ENCODE data around the gene ZSCAN16.

The ZSCAN16 gene

DNA sequence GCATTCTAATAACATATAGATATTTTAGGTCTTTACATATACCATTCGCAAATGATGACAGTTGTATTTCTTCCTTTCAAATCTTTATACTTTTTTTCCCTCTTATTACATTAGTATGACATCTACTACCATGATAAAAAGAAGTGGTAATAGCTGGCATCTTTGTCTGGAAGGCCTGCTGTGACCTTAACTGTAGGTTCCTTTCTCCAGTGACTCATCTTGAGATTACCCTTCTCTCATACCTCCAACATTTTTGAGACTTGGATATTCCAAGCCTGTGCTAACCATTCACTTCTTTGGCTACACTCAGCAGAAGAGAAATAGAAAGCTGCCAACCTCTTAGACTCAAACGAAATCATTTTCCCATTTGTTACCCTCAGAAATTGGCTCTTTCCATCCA, 47.6 kb downstream of the ZSCAN16 start:
- no peak for DNase-seq (ENCODE audit: low spot score)

- no peak for DNase-seq (ENCODE audit: low spot score)
These were observed 52.0 kb downstream of the ZSCAN16 start for GRCh38 chr6:28176373-28176772.

Data from AG08396 (cell line).